SIG-M5 treated with dmso at 0.1 percent for 504 hours (cell line): ENCODE data around the gene TAPT1.
A peak's percentile ranks its signal among the peaks of the same experiment; 100 is the strongest.
"Not testable (repeated sequence)": the region's sequence is repeated elsewhere in the genome, so short reads cannot be mapped to it uniquely, and the experiment has no call there.

Experiments
- DNase-seq: peaks from one replicate; lab custom pipeline; 2025; ENCODE audit not compliant: unreplicated experiment; lab: John Stamatoyannopoulos, UW

The TAPT1 gene

GRCh38 chr4:16186986-16187385, 39.3 kb downstream of the TAPT1 start:
- no peak for DNase-seq

- DNase-seq, result no peak
These were observed 42.7 kb downstream of the TAPT1 start for GRCh38 chr4:16183604-16184003.

GRCh38 chr4:16176621-16177020, 49.6 kb downstream of the TAPT1 start:
- DNase-seq, result no peak

- DNase-seq, result no peak
These were observed 54.4 kb downstream of the TAPT1 start for GRCh38 chr4:16171831-16172230.

GRCh38 chr4:16169490-16169889, 56.8 kb downstream of the TAPT1 start:
- no peak for DNase-seq

GRCh38 chr4:16168710-16169388, 57.4 kb downstream of the TAPT1 start:
- no peak for DNase-seq

GRCh38 chr4:16168144-16168543, 58.1 kb downstream of the TAPT1 start:
- no peak for DNase-seq

- no peak for DNase-seq
These were observed 60.3 kb downstream of the TAPT1 start for GRCh38 chr4:16165931-16166330.

- DNase-seq, result no peak
These were observed 63.4 kb downstream of the TAPT1 start for GRCh38 chr4:16162891-16163290.

GRCh38 chr4:16161851-16162408, 64.3 kb downstream of the TAPT1 start:
- DNase-seq, result no peak

- DNase-seq, result no peak
These were observed 65.8 kb downstream of the TAPT1 start for GRCh38 chr4:16160457-16160856.

GRCh38 chr4:16159286-16159685, 67.0 kb downstream of the TAPT1 start:
- no peak for DNase-seq

GRCh38 chr4:16158504-16158852, 67.8 kb downstream of the TAPT1 start:
- DNase-seq, result no peak

- no peak for DNase-seq
These were observed 68.4 kb downstream of the TAPT1 start for GRCh38 chr4:16157609-16158503.

GRCh38 chr4:16155528-16156169, 70.6 kb downstream of the TAPT1 start:
- no peak for DNase-seq

- DNase-seq, result no peak
These were observed 71.8 kb downstream of the TAPT1 start for GRCh38 chr4:16154451-16154850.

- DNase-seq, result no peak
These were observed 75.6 kb downstream of the TAPT1 start for GRCh38 chr4:16150716-16151115.

GRCh38 chr4:16144913-16145312, 81.4 kb downstream of the TAPT1 start:
- DNase-seq, result not testable (repeated sequence)

GRCh38 chr4:16142598-16143310, 83.5 kb downstream of the TAPT1 start:
- no peak for DNase-seq

GRCh38 chr4:16140879-16141249, 85.4 kb downstream of the TAPT1 start:
- peak; percentile 45 for DNase-seq

- DNase-seq, result no peak
These were observed 85.9 kb downstream of the TAPT1 start for GRCh38 chr4:16140231-16140878.
